Endothelial cell of umbilical vein (primary cell): ENCODE data around the gene OXLD1. TPM values are rescaled to one million over a fixed set of nuclear protein-coding genes. Genes with fewer than 3 reads are reported as not detected.

Experiments
- BruUV-seq: library from RNA; stranded (reverse); fragments of 400-500 nt; replicated peaks from 2 replicates; lab custom pipeline; 2021; lab: Mats Ljungman, UMichigan
- CTCF ChIA-PET: fragments of 300-600, 350-600 bp; sonication (Branson Sonifier 250); formaldehyde crosslinking; loops from one replicate; lab custom pipeline; 2021; ENCODE audit warnings: antibody characterized with exemption, inconsistent platforms; lab: Charles Lee
- POLR2A ChIA-PET: fragments of 300-600, 350-600 bp; sonication (Branson Sonifier 250); formaldehyde crosslinking; loops from one replicate; lab custom pipeline; 2021; ENCODE audit warnings: antibody characterized with exemption, inconsistent platforms; lab: Charles Lee
- DNase-seq: peaks from one replicate; pipeline ENCODE4 v3.0.0-alpha.2; 2011; ENCODE audit warnings: low read depth, low spot score
- FAIRE-seq: peaks from 2 replicates; lab custom pipeline; 2011; peaks lifted over from hg19 to GRCh38; lab: Jason Lieb, UNC
- H2AFZ ChIP-seq: 2 replicates; pipeline ENCODE4 v1.6.0; 2012; ENCODE audit warnings: low read depth, low read length, control low read depth, inconsistent platforms
- H3K27ac ChIP-seq: 2 replicates; pipeline ENCODE4 v1.5.1; 2011; ENCODE audit warnings: low read depth, mild to moderate bottlenecking, control low read depth, low read length, moderate library complexity; ENCODE audit not compliant: insufficient read depth
- H3K27me3 ChIP-seq, 2 experiments: 2 replicates each; pipeline versions ENCODE4 v1.6.0 to v1.6.1; 2011; ENCODE audit warnings: low read length in 2 of 2, mixed read lengths in 1 of 2; ENCODE audit not compliant: control insufficient read depth in 2 of 2, insufficient read depth in 2 of 2
- H3K36me3 ChIP-seq, 2 experiments: 2 replicates in 1 of 2; 3 replicates in 1 of 2; pipeline ENCODE4 v1.5.1; 2011; ENCODE audit warnings: low read length in 2 of 2, mild to moderate bottlenecking in 1 of 2, moderate library complexity in 1 of 2; ENCODE audit not compliant: control insufficient read depth in 2 of 2, insufficient read depth in 2 of 2; ENCODE audit errors: extremely low read depth in 1 of 2
- H3K4me1 ChIP-seq: 3 replicates; pipeline ENCODE4 v1.5.1; 2011; ENCODE audit warnings: mild to moderate bottlenecking, low read length; ENCODE audit not compliant: control insufficient read depth, insufficient read depth; ENCODE audit errors: extremely low read depth
- H3K4me2 ChIP-seq: 2 replicates; pipeline ENCODE4 v1.6.1; 2011; ENCODE audit warnings: low read length, control low read depth, mixed read lengths; ENCODE audit not compliant: insufficient read depth
- H3K4me3 ChIP-seq, 3 experiments: fragments of 200-600 bp in 1 of 3; sonication (generic), shearing (Covaris generic) in 1 of 3; replicated peaks in 1 of 3; 2 replicates each; pipeline ENCODE4 v1.5.1; 2011 to 2016; ENCODE audit warnings: control low read depth in 3 of 3, low read length in 3 of 3, mild to moderate bottlenecking in 2 of 3, inconsistent platforms in 1 of 3, low read depth in 1 of 3, moderate library complexity in 1 of 3; ENCODE audit not compliant: insufficient read depth in 1 of 3
- H3K79me2 ChIP-seq: 2 replicates; pipeline ENCODE4 v1.6.0; 2012; ENCODE audit warnings: low read length, inconsistent platforms; ENCODE audit not compliant: control insufficient read depth, insufficient read depth
- H3K9ac ChIP-seq: replicated peaks from 2 replicates; pipeline ENCODE3; 2011; ENCODE audit warnings: low read length, control low read depth; ENCODE audit not compliant: insufficient read depth; ENCODE audit errors: extremely low read depth
- H3K9me1 ChIP-seq: replicated peaks from 3 replicates; pipeline ENCODE4 v1.6.0; 2011; ENCODE audit warnings: mild to moderate bottlenecking, low read length; ENCODE audit not compliant: control insufficient read depth, insufficient read depth; ENCODE audit errors: extremely low read depth
- H3K9me3 ChIP-seq: replicated peaks from 2 replicates; pipeline ENCODE4 v1.5.1; 2012; ENCODE audit warnings: low read length, inconsistent platforms; ENCODE audit not compliant: control insufficient read depth, insufficient read depth
- H4K20me1 ChIP-seq: replicated peaks from 2 replicates; pipeline ENCODE3; 2011; ENCODE audit warnings: mild to moderate bottlenecking, low read length; ENCODE audit not compliant: control insufficient read depth, insufficient read depth; ENCODE audit errors: extremely low read depth
- CTCF ChIP-seq, 2 donors: IDR thresholded peaks; 1 replicate in 1 of 2; 2 replicates in 1 of 2; pipeline ENCODE4 v1.5.1; 2011; ENCODE audit warnings: low read length in 2 of 2, mild to moderate bottlenecking in 2 of 2, moderate library complexity in 2 of 2, control low read depth in 1 of 2, inconsistent platforms in 1 of 2, low read depth in 1 of 2; ENCODE audit not compliant: insufficient read depth in 1 of 2; ENCODE audit errors: extremely low read depth in 1 of 2
- MYC ChIP-seq: IDR thresholded peaks from one replicate; pipeline ENCODE4 v1.6.1; 2011; ENCODE audit warnings: mild to moderate bottlenecking, low read depth, low read length
- POLR2AphosphoS5 ChIP-seq: IDR thresholded peaks from 2 replicates; pipeline ENCODE4 v1.6.1; 2012; ENCODE audit warnings: low read depth, mild to moderate bottlenecking, control low read depth, low read length, moderate library complexity; ENCODE audit not compliant: insufficient read depth
- dilution Hi-C: fragments of 300-500 bp; cut with MboI; formaldehyde crosslinking; loops from one replicate; pipeline ENCODE4 v1.15.0; 2019; ENCODE audit warnings: low sequenced_read_pairs; ENCODE audit not compliant: extremely low pct_ligation_motif_present
- intact Hi-C: fragments of 100-400 bp; cut with micrococcal nuclease; formaldehyde crosslinking; loops from one replicate; pipeline ENCODE4 v1.10.0; 2022
- polyA plus RNA-seq, 4 experiments: library from polyadenylated mRNA; depleted of rRNA in 3 of 4; stranded (reverse) in 3 of 4; unstranded in 1 of 4; fragments of >200 nt; gene quantifications; 2 replicates each; pipeline versions ENCODE4 v1.2.1 to v1.2.3, GENCODE V29; 2011 to 2012; ENCODE audit warnings: missing spikeins in 1 of 4
- total RNA-seq: library from RNA; stranded (reverse); gene quantifications from 2 replicates; pipeline ENCODE4 v1.2.3, GENCODE V29; 2021
- TF ChIP-seq, protein P1 (sequence below): IDR thresholded peaks from 2 replicates; pipeline ENCODE4 v1.6.1; 2011; ENCODE audit not compliant: insufficient read depth, insufficient read length

Gene OXLD1
- total and polyA plus RNA-seq, 2 donors (not counting 3 experiments of a cell fraction or from before 2014, with no cell fraction given), result 20.1 to 35.2 TPM

DNA sequence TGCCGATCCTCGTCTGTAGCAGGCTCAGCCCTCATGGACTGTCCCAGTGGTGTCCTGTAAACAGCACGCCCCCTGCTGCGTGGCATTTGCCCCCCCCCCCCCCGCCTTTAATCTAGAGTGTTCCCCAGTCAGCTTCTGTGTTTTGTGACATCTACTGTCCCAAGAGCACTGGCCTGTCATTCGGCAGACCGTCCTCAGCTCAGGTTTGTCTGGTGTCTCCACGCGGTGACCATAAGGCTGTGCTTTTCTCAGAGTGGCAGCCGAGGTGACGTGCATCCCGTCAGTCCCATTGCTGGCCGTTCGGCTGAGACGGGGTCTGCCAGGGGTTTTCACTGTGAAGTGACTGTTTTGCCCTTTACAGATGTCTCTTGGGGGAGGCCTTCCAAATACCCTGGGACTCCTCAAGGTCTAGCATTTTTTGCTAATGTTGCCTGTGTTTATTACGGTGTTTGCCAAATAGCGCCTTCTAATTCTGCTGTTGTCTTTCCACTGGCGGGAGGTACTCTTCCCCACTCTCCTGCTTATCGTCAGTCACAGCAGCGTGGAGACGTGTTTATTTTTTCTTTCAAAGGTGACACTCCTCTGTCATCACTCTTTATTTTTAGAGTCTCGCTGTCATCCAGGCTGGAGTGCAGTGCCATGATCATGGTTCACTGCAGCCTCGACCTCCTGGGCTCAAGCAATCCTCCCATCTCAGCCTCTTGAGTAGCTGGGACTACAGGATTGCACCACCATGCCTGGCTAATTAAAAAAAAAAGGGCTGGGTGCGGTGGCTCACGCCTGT lies 31.0 kb upstream of the OXLD1 start:
- H3K4me2 ChIP-seq, result no peak overlapping the region
- intact Hi-C loops (no loop called here), dilution Hi-C loops (no loop called here)
- peaks cover 10% of the 10 kb centered on the region for H3K4me1 ChIP-seq
- CTCF ChIA-PET, result no interaction called here
- H4K20me1 ChIP-seq, result no peaks in the 10 kb centered on the region
- peaks cover 34% of the 10 kb centered on the region for H3K79me2 ChIP-seq
- BruUV-seq, result no TSS peak
- H3K36me3 ChIP-seq, result peaks cover 17 to 65% of the 10 kb centered on the region in 2 experiments
- no peak overlapping the region for H2AFZ ChIP-seq
- no peaks in the 10 kb centered on the region for H3K9me1 ChIP-seq
- TF ChIP-seq, protein P1, sequence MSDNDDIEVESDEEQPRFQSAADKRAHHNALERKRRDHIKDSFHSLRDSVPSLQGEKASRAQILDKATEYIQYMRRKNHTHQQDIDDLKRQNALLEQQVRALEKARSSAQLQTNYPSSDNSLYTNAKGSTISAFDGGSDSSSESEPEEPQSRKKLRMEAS, result no peak
- no peak for TF ChIP-seq MYC
- DNase-seq, result no peak
- no peaks in the 10 kb centered on the region for H3K9me3 ChIP-seq
- no peaks in the 10 kb centered on the region for H3K27me3 ChIP-seq
- H3K4me3 ChIP-seq, result no peak overlapping the region
- H3K9ac ChIP-seq, result no peak overlapping the region
- POLR2A ChIA-PET, result no interaction called here
- H3K27ac ChIP-seq, result no peak overlapping the region
- FAIRE-seq, result no peak

DNA sequence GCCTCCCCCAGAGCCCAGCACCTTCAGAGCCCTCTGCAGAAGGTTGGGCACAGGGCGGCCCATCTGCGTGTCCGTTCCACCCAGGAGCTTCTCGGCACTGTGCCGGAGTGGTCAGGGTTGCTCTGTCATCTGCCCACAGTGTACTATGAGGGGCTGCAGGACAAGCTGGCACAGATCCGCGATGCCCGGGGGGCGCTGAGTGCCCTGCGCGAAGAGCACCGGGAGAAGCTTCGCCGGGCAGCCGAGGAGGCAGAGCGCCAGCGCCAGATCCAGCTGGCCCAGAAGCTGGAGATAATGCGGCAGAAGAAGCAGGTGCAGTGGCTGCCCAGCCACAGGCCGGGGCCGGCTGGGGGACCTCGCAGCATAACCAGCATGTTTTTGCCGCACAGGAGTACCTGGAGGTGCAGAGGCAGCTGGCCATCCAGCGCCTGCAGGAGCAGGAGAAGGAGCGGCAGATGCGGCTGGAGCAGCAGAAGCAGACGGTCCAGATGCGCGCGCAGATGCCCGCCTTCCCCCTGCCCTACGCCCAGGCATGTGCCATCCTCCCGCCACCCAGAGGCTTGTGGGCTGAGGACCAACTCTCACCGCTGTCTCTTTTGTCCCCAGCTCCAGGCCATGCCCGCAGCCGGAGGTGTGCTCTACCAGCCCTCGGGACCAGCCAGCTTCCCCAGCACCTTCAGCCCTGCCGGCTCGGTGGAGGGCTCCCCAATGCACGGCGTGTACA lies 30.0 kb upstream of the OXLD1 start:
- H4K20me1 ChIP-seq, result no peaks in the 10 kb centered on the region
- H3K36me3 ChIP-seq, result peaks cover 20 to 72% of the 10 kb centered on the region in 2 experiments

More for the DNA sequence above, 30.0 kb upstream of the OXLD1 start:
- DNase-seq (no peak), FAIRE-seq (no peak)
- intact Hi-C loops, result no loop called here
- Histone ChIP-seq H3K9me1 (no peaks in the 10 kb centered on the region), H3K9me3 (no peaks in the 10 kb centered on the region), H3K4me1 (peaks cover under 1% of the 10 kb centered on the region), H3K27ac (no peak overlapping the region), H3K27me3 (no peaks in the 10 kb centered on the region), H3K4me2 (no peak overlapping the region), H3K79me2 (peaks cover 29% of the 10 kb centered on the region), H2AFZ (no peak overlapping the region), H3K9ac (no peak overlapping the region), H3K4me3 (no peak overlapping the region)
- dilution Hi-C loops, result no loop called here
- TF ChIP-seq MYC (no peak), POLR2AphosphoS5 (peak; percentile 14), CTCF (IDR thresholded peaks at IDR 0.05; ENCODE audit: extremely low read depth in 1 of 2, insufficient read depth in 1 of 2, low read depth in 1 of 2, low read length in 2 of 2) (no peak)
- POLR2A ChIA-PET, result no interaction called here
- CTCF ChIA-PET, result no interaction called here
- BruUV-seq, result TSS peak; percentile 12
